HG03175 (cell line): Measurements from ENCODE around the gene PC.
A peak's percentile ranks its signal among the peaks of the same experiment; 100 is the strongest.
"Not testable (repeated sequence)": the region's sequence is repeated elsewhere in the genome, so short reads cannot be mapped to it uniquely, and the experiment has no call there.

Source experiments
- ATAC-seq: cut with Tn5 transposase; IDR thresholded peaks from one replicate; pipeline ENCODE4 v1.9.1; 2021; ENCODE audit warnings: mild to moderate bottlenecking, moderate library complexity; ENCODE audit not compliant: unreplicated experiment

PC gene

DNA sequence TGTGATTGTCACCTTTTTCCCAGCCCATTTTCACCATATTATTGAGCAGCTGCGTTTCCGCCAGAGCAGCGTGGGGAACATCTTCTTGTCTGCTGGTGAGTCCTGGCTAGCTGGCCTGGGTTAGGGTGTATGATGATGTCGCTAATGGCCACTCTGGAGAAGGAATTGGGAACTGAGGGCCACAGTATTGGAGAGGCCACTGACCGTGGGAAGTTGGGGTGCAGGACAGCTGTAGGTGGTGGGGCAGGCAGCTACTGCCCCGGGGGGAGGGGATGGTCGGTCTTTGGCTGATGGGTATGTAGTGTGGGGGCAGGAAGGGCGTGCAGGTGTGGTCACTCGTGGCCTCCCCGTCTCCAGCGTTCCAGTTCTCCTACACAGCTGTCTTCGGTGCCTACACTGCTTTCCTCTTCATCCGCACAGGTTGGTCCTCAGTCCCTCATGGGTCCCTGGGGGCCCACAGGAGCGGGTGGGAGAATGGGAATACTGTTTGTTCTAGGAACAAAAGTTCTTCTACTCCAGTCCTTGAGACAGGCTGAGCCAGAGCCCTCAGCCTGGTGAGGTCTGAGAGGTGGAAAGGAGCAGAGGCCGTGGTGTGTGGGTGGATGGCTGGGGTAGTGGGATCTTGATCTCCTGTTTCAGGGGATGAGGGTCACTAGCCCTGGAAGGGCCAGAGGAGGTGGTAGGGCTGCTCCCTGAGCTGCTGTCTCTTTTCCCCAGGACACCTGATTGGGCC, 112.9 kb downstream of the PC start:
- ATAC-seq: no peak

GRCh38 chr11:66844496-66845142, 113.6 kb downstream of the PC start:
- no peak for ATAC-seq

- ATAC-seq: no peak
These were observed 114.2 kb downstream of the PC start for GRCh38 chr11:66843776-66844495.

- peak; percentile 82 for ATAC-seq
These were observed 115.0 kb downstream of the PC start, which contains the start of gene RCE1 for GRCh38 chr11:66842896-66843775. Gene RCE1, plus strand, starts transcription at chr11:66843441. Its CDS starts 15 bp downstream, at chr11:66843456.

DNA sequence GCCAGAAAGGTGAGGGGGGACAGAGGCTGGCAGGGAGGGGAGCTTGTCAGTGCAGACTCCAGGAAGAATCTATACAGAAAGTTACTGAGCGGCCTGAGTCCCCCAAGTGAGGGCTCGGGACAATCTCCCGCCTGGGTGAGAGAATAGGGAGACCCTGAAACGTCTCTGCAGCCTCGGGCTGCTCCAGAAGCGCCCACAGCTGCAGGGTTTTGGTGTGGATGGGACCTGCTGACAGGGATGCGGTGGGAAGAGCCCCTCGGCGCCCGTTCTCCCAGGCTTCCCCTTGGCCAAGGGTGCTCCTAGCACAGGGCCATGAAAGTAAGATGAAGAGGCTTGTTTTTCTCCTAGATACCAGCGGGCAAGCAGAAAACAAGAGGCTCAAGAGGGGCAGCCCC, 115.7 kb downstream of the PC start:
- ATAC-seq: no peak

- ATAC-seq: no peak
These were observed 116.3 kb downstream of the PC start for GRCh38 chr11:66841861-66842260.

GRCh38 chr11:66840317-66841091, 117.7 kb downstream of the PC start:
- no peak for ATAC-seq

GRCh38 chr11:66835768-66836405, 122.3 kb downstream of the PC start:
- no peak for ATAC-seq

- no peak for ATAC-seq
These were observed 123.2 kb downstream of the PC start for GRCh38 chr11:66834943-66835342.

DNA sequence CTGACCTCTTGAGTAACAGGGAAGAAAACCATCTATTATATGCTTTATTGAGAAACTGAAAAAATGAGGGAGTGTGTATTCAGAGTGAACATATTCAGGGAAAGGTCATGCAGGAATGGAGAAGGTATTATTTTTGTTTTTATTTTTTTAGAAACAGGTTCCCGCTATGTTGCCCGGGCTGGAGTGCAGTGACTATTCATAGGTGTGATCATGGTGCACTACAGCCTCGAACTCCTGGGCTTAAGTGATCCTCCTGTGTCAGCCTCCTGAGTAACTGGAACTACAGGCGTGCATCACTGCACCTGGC, 123.7 kb downstream of the PC start:
- no peak for ATAC-seq

DNA sequence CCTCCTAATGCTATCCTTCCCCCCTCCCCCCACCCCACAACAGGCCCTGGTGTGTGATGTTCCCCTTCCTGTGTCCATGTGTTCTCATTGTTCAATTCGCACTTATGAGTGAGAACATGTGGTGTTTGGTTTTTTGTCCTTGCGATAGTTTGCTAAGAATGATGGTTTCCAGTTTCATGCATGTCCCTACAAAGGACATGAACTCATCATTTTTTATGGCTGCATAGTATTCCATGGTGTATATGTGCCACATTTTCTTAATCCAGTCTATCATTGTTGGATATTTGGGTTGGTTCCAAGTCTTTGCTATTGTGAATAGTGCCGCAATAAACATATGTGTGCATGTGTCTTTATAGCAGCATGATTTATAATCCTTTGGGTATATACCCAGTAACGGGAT, 133.6 kb downstream of the PC start:
- not testable (repeated sequence) for ATAC-seq

GRCh38 chr11:66823700-66824099, 134.5 kb downstream of the PC start:
- ATAC-seq: no peak

DNA sequence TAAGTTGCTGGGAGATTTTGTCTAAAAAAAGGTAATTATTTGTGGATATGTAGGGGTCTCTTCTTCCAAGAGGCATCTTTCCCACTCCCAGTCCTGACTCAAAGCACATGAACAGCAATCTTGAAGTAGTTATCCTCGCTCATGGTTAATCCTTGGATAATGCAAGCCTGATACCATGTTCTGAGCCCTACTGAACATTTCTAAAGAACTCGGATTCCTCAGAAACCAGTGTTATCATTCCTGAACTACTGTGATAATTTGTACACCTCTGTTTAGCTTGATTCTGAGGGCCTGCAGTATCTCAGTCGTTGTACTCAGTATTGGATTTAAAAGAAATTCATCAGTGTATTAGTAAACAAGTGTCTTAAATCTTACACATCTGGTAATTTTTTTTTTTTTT, 137.3 kb downstream of the PC start:
- no peak for ATAC-seq

DNA sequence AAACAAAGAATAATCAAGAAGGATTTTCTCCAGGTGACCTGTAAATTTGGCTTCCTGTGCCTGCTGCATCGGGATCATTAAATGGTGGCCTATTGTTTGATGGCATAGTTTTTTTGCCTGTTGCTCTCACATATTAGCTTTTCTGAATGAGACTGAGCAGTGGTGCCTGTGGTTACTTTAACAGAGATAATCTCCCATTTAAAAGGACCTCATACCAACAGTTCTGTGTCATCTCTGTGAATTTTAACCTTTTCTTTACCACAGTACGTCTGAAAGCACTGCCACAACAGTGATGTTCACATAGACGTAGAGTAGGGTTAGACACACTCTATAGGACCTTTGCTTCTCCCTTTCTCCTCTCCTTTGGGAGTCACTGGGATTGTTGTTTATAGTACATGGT, 137.8 kb downstream of the PC start:
- ATAC-seq: no peak

GRCh38 chr11:66818231-66818955, 139.8 kb downstream of the PC start:
- no peak for ATAC-seq

DNA sequence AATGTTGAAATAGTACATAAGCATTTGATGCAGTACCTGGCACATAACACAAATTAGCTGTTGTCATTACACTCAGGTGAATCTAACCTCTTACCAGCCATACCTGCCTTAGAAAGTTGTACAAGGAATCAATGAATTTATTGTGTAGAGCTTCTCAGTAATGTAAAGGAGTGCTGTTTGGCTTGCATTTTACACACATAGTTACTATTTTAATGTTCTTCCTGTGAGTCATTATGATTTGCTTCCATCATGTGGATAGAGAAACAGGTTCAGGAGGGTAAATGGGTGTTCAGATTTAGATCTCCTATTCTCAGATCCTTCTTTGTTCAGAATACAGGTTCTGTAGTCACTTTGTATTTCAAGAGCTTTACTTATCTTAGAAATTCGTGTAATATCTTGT, 142.5 kb downstream of the PC start:
- no peak for ATAC-seq

GRCh38 chr11:66814678-66815077, 143.5 kb downstream of the PC start:
- no peak for ATAC-seq

DNA sequence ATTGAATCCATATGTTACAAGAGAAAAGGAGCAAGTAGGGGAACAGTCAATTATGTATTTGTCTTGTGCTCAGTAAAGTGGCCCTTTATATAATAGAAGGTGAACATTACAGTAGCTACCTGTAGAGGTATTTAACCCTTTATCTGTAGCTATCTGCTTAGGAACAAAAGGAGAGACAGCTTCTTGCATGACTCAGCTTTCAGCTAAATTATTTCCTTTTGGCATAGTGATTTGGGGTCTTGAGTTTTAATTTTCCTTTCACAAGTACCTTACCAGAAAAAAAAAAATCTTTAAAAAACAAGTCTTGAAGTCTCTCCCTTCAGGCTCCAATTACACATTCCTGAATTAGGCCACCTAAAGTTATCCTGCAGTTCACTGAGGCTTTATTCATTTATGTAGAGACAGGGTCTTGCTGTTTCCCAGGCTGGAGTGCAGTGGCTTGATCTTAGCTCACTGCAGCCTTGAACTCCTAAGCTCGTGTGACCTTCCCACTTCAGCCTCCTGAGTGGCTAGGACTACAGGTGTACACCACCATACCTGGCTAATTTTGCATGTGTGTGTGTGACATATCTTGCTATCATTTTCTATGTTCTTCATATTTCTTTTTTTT, 147.5 kb downstream of the PC start:
- ATAC-seq: no peak

DNA sequence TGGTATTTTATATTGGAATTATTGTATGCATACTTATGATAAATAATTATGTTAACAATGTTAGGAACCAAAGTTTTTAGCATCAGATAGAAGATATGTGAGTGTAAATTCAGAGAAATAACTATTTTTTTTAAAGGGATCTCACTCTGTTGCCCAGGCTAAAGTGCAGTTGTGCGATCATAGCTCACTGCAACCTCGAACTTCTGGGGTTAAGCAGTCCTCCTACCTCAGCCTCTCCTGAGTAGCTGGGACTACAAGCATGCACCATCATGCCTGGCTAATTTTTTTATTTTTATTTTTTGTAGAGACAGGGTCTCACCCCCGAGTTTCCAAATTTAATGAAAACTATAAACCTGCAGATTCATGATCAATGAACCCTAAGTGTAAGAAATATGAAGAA, 148.6 kb downstream of the PC start:
- ATAC-seq: no peak
